ENCODE measurements around the gene HNRNPUL1.

GRCh38 chr19:41220811-41221210 lies 43.4 kb upstream of the HNRNPUL1 start:
- TF ChIP-seq TAF1 (IDR thresholded peaks at IDR 0.05; ENCODE audit: borderline replicate concordance, insufficient read depth, low read length) (no peak), POLR2AphosphoS5 (IDR thresholded peaks at IDR 0.05; ENCODE audit: low read depth, low read length) (no peak), SIN3A (IDR thresholded peaks at IDR 0.05; ENCODE audit: borderline replicate concordance, insufficient read depth, low read length) (no peak)
